Measurements from ENCODE around the gene ZNF689. TPM values are rescaled to one million over a fixed set of nuclear protein-coding genes. Genes with fewer than 3 reads are reported as not detected.

Gene ZNF689
- total and polyA plus RNA-seq, 2 of the 13 experiments (the other 11 are each of a cell fraction or from before 2014, with no cell fraction given): 9.7 to 19.5 TPM

DNA sequence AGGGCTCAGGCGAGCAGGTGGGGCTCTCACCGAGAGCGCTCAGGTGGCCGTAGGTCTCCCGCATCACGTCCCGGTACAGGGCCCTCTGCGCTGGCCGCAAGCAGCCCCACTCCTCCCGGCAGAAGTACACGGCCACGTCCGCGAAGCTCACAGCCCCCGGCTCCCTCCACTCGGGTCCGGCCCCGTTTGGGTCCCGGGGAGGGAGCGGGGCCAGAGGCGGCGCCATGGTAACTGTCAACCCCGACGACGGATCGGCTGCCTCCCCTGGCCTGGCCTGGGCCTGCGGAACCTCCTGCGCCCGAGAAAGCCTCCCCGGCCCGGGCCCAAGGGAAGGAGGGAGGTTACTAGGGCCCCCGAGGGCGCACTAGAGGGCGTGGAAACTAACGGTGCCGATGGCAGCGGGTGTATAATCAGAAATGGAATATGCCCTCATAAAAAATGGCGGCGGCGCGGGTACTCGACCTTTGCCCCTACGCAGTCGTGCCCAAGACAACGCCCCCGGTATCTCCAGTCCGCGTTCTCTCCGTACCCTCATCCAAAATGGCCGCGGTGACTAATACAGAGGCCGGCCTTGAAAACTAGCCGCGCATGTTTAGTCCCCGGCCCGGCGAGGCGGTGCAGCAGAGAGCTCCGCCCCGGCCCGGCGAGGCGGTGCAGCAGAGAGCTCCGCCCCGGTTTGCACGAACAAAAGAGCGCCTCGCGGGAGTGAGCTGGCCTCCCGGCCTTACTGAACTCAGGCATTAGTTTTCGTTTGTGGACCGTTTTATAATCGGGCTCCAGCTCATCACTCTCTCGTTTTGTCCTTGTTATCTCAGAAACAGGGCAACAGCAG, 52.0 kb downstream of the ZNF689 start, which contains the start of gene ZNF764 (continued):
- TF ChIP-seq, protein P1, sequence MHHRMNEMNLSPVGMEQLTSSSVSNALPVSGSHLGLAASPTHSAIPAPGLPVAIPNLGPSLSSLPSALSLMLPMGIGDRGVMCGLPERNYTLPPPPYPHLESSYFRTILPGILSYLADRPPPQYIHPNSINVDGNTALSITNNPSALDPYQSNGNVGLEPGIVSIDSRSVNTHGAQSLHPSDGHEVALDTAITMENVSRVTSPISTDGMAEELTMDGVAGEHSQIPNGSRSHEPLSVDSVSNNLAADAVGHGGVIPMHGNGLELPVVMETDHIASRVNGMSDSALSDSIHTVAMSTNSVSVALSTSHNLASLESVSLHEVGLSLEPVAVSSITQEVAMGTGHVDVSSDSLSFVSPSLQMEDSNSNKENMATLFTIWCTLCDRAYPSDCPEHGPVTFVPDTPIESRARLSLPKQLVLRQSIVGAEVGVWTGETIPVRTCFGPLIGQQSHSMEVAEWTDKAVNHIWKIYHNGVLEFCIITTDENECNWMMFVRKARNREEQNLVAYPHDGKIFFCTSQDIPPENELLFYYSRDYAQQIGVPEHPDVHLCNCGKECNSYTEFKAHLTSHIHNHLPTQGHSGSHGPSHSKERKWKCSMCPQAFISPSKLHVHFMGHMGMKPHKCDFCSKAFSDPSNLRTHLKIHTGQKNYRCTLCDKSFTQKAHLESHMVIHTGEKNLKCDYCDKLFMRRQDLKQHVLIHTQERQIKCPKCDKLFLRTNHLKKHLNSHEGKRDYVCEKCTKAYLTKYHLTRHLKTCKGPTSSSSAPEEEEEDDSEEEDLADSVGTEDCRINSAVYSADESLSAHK (CRISPR knock-in tag; IDR thresholded peaks at IDR 0.05; ENCODE audit: borderline replicate concordance): no peak
- TF ChIP-seq SRSF9 (IDR thresholded peaks at IDR 0.05; ENCODE audit: borderline replicate concordance, insufficient read depth, low read depth, low read length, poor library complexity, severe bottlenecking) (no peak), AGO1 (IDR thresholded peaks at IDR 0.05; ENCODE audit: low read depth, low read length, poor library complexity, severe bottlenecking) (peak; percentile 44), ZNF772 (CRISPR knock-in tag; IDR thresholded peaks at IDR 0.05) (peak; percentile 49), BCL6 (CRISPR knock-in tag; IDR thresholded peaks at IDR 0.05) (no peak; the same call in 1 of the 2 replicates), MYNN (CRISPR knock-in tag; IDR thresholded peaks at IDR 0.05; ENCODE audit: low read depth) (no peak), RARA (CRISPR knock-in tag; IDR thresholded peaks at IDR 0.05) (peak; percentile 21; the same call in 1 of the 2 replicates), CEBPG (CRISPR knock-in tag; IDR thresholded peaks at IDR 0.05) (peak; percentile 14; the same call in 1 of the 2 replicates), NBN (conservative IDR thresholded peaks at IDR 0.05) (no peak), TARDBP (CRISPR knock-in tag; IDR thresholded peaks at IDR 0.05) (peak; percentile 76), ZBTB38 (CRISPR knock-in tag; IDR thresholded peaks at IDR 0.05) (peak; percentile 63; the same call in 1 of the 2 replicates), ZNF629 (CRISPR knock-in tag; conservative IDR thresholded peaks at IDR 0.05) (no peak), THYN1 (CRISPR knock-in tag; IDR thresholded peaks at IDR 0.05; ENCODE audit: borderline replicate concordance, low read depth) (no peak), HIVEP1 (CRISPR knock-in tag; IDR thresholded peaks at IDR 0.05) (peak; percentile 82), ATRX (CRISPR knock-in tag; IDR thresholded peaks at IDR 0.05; ENCODE audit: borderline replicate concordance) (no peak)
- TF ChIP-seq, protein P2, sequence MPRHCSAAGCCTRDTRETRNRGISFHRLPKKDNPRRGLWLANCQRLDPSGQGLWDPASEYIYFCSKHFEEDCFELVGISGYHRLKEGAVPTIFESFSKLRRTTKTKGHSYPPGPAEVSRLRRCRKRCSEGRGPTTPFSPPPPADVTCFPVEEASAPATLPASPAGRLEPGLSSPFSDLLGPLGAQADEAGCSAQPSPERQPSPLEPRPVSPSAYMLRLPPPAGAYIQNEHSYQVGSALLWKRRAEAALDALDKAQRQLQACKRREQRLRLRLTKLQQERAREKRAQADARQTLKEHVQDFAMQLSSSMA (CRISPR knock-in tag; IDR thresholded peaks at IDR 0.05): peak; percentile 49; the same call in 1 of the 2 replicates
- TF ChIP-seq, protein P3, sequence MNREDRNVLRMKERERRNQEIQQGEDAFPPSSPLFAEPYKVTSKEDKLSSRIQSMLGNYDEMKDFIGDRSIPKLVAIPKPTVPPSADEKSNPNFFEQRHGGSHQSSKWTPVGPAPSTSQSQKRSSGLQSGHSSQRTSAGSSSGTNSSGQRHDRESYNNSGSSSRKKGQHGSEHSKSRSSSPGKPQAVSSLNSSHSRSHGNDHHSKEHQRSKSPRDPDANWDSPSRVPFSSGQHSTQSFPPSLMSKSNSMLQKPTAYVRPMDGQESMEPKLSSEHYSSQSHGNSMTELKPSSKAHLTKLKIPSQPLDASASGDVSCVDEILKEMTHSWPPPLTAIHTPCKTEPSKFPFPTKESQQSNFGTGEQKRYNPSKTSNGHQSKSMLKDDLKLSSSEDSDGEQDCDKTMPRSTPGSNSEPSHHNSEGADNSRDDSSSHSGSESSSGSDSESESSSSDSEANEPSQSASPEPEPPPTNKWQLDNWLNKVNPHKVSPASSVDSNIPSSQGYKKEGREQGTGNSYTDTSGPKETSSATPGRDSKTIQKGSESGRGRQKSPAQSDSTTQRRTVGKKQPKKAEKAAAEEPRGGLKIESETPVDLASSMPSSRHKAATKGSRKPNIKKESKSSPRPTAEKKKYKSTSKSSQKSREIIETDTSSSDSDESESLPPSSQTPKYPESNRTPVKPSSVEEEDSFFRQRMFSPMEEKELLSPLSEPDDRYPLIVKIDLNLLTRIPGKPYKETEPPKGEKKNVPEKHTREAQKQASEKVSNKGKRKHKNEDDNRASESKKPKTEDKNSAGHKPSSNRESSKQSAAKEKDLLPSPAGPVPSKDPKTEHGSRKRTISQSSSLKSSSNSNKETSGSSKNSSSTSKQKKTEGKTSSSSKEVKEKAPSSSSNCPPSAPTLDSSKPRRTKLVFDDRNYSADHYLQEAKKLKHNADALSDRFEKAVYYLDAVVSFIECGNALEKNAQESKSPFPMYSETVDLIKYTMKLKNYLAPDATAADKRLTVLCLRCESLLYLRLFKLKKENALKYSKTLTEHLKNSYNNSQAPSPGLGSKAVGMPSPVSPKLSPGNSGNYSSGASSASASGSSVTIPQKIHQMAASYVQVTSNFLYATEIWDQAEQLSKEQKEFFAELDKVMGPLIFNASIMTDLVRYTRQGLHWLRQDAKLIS (CRISPR knock-in tag; IDR thresholded peaks at IDR 0.05): no peak; the same call in 1 of the 2 replicates
- TF ChIP-seq, protein P4, sequence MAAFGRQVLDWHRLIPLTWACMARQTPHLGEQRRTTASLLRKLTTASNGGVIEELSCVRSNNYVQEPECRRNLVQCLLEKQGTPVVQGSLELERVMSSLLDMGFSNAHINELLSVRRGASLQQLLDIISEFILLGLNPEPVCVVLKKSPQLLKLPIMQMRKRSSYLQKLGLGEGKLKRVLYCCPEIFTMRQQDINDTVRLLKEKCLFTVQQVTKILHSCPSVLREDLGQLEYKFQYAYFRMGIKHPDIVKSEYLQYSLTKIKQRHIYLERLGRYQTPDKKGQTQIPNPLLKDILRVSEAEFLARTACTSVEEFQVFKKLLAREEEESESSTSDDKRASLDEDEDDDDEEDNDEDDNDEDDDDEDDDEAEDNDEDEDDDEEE (CRISPR knock-in tag; IDR thresholded peaks at IDR 0.05): no peak
- TF ChIP-seq, protein P5, sequence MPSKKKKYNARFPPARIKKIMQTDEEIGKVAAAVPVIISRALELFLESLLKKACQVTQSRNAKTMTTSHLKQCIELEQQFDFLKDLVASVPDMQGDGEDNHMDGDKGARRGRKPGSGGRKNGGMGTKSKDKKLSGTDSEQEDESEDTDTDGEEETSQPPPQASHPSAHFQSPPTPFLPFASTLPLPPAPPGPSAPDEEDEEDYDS (CRISPR knock-in tag; IDR thresholded peaks at IDR 0.05): peak; percentile 99

Measured in HepG2 (cell line).